ENCODE results near the gene DDX20.

The DDX20 gene

GRCh38 chr1:111755331-111756123, at the start of gene DDX20:
Gene DDX20 (plus strand): TSS chr1:111755901. CDS start chr1:111755925, 24 bp downstream.
- DNase-seq: peak; percentile 51 to 97 (median 89)

GRCh38 chr1:111706921-111707320, 48.8 kb upstream of the DDX20 start:
- no peak for DNase-seq

GRCh38 chr1:111707906-111708305, 47.8 kb upstream of the DDX20 start:
- DNase-seq: no peak

- DNase-seq: no peak
Measured at GRCh38 chr1:111709986-111710385, 45.7 kb upstream of the DDX20 start.

GRCh38 chr1:111716333-111716732, 39.4 kb upstream of the DDX20 start:
- DNase-seq: no peak

- no peak for DNase-seq
Measured at GRCh38 chr1:111717450-111717849, 38.3 kb upstream of the DDX20 start.

GRCh38 chr1:111719135-111719534, 36.6 kb upstream of the DDX20 start:
- DNase-seq: no peak

- peak in 1 of 58 donors; percentile 23 for DNase-seq
Measured at GRCh38 chr1:111719674-111720132, 36.0 kb upstream of the DDX20 start.

- no peak for DNase-seq
Measured at GRCh38 chr1:111720274-111720976, 35.3 kb upstream of the DDX20 start.

- peak in 2 of 58 donors; percentile 40 to 59 for DNase-seq
Measured at GRCh38 chr1:111720977-111721786, 34.5 kb upstream of the DDX20 start.

GRCh38 chr1:111723091-111723806, 32.5 kb upstream of the DDX20 start:
- no peak for DNase-seq

- no peak for DNase-seq
Measured at GRCh38 chr1:111723871-111724270, 31.8 kb upstream of the DDX20 start.

- DNase-seq: peak in 4 of 58 donors; percentile 14 to 33 (median 22)
Measured at GRCh38 chr1:111725192-111725591, 30.5 kb upstream of the DDX20 start.

GRCh38 chr1:111727056-111727455, 28.6 kb upstream of the DDX20 start:
- no peak for DNase-seq

GRCh38 chr1:111729271-111729921, 26.3 kb upstream of the DDX20 start:
- peak in 6 of 58 donors; percentile 26 to 53 (median 38) for DNase-seq

GRCh38 chr1:111729946-111730681, 25.6 kb upstream of the DDX20 start:
- peak in 1 of 58 donors; percentile 23 for DNase-seq

- DNase-seq: no peak
Measured at GRCh38 chr1:111730706-111731105, 25.0 kb upstream of the DDX20 start.

- DNase-seq: no peak
Measured at GRCh38 chr1:111731956-111732355, 23.7 kb upstream of the DDX20 start.

GRCh38 chr1:111732718-111733117, 23.0 kb upstream of the DDX20 start:
- no peak for DNase-seq

All from anterior cingulate cortex (tissue), 58 donors.